Measurements from ENCODE around the gene SEMA7A. TPM values are rescaled to one million over a fixed set of nuclear protein-coding genes. Genes with fewer than 3 reads are reported as not detected.
A peak's percentile ranks its signal among the peaks of the same experiment; 100 is the strongest.

SEMA7A gene
- total and polyA plus RNA-seq, 2 of the 4 experiments (the other 2 are of a cell fraction) = 30.5 to 87.3 TPM

DNA sequence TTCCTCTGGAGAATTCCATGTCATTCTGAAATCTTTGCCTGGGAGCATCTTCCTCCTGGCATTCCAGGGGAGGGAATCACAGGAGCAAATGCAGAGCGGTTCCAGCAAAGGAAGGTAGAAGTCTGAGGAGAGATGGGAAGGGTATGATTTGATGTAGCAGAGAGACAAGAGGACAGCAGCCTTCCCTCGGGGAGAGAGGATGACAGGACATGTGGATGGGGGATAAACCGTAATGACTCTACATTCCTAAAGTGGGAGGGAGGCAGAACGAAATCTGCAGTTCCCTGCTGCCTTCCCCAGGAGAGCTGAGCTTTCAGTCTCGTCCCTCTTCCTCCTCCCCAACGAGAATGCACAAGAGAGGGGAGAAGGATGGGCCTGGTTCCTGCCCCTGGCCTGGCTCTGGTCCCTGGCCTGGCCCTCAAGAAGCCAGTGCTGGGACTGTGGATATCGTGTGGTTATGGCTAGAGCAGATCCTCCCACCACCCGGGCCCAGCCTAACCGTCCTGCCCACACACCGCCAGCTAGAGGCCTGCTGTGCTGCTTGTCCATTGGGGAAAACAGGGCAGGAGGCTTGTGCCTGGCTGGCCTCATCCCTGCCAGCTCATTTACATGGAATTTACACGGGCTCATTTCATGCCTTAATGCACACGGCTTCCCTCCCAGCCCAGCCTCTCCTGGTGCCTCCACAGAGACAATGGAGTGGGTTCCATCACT is 26.6 kb downstream of the SEMA7A start:
- POLR2A ChIA-PET (ENCODE audit: unreplicated experiment) = no interaction called here
- DNase-seq = peak; percentile 93
- H3K79me1 ChIP-seq (ENCODE audit: low read depth in 1 of 2, low read length in 2 of 2) = peaks cover 0 to 32% of the 10 kb centered on the region in 2 experiments; a peak in 2 of 4 replicates
- TF ChIP-seq NFE2L2 (IDR thresholded peaks at IDR 0.05; ENCODE audit: low read depth, low read length) (no peak), MAZ (IDR thresholded peaks at IDR 0.05; ENCODE audit: borderline replicate concordance, low read depth, low read length) (peak; percentile 57), FOS (IDR thresholded peaks at IDR 0.05; ENCODE audit: low read depth, low read length) (no peak), CEBPB (IDR thresholded peaks at IDR 0.05; ENCODE audit: low read depth, low read length) (no peak), MAFK (IDR thresholded peaks at IDR 0.05; ENCODE audit: low read depth, low read length) (no peak), RCOR1 (IDR thresholded peaks at IDR 0.05; ENCODE audit: insufficient replicate concordance, low read length) (no peak), POLR2A (IDR thresholded peaks at IDR 0.05; ENCODE audit: low read depth, low read length) (peak; percentile 73), MXI1 (IDR thresholded peaks at IDR 0.05; ENCODE audit: borderline replicate concordance, low read depth, low read length) (peak; percentile 58; the same call in 1 of the 2 replicates), SMC3 (IDR thresholded peaks at IDR 0.05; ENCODE audit: low read depth, low read length) (no peak), RAD21 (IDR thresholded peaks at IDR 0.05; ENCODE audit: low read length) (peak; percentile 14; the same call in 1 of the 2 replicates), CHD1 (IDR thresholded peaks at IDR 0.05; ENCODE audit: low read depth, low read length) (no peak)
- TF ChIP-seq, protein P1, sequence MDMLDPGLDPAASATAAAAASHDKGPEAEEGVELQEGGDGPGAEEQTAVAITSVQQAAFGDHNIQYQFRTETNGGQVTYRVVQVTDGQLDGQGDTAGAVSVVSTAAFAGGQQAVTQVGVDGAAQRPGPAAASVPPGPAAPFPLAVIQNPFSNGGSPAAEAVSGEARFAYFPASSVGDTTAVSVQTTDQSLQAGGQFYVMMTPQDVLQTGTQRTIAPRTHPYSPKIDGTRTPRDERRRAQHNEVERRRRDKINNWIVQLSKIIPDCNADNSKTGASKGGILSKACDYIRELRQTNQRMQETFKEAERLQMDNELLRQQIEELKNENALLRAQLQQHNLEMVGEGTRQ (IDR thresholded peaks at IDR 0.05; ENCODE audit: low read depth, low read length) = no peak
- TF ChIP-seq, protein P2, sequence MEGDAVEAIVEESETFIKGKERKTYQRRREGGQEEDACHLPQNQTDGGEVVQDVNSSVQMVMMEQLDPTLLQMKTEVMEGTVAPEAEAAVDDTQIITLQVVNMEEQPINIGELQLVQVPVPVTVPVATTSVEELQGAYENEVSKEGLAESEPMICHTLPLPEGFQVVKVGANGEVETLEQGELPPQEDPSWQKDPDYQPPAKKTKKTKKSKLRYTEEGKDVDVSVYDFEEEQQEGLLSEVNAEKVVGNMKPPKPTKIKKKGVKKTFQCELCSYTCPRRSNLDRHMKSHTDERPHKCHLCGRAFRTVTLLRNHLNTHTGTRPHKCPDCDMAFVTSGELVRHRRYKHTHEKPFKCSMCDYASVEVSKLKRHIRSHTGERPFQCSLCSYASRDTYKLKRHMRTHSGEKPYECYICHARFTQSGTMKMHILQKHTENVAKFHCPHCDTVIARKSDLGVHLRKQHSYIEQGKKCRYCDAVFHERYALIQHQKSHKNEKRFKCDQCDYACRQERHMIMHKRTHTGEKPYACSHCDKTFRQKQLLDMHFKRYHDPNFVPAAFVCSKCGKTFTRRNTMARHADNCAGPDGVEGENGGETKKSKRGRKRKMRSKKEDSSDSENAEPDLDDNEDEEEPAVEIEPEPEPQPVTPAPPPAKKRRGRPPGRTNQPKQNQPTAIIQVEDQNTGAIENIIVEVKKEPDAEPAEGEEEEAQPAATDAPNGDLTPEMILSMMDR (conservative IDR thresholded peaks at IDR 0.05; ENCODE audit: low read depth, low read length) = peak; percentile 5; the same call in 1 of the 2 replicates
- TF ChIP-seq, protein P3, sequence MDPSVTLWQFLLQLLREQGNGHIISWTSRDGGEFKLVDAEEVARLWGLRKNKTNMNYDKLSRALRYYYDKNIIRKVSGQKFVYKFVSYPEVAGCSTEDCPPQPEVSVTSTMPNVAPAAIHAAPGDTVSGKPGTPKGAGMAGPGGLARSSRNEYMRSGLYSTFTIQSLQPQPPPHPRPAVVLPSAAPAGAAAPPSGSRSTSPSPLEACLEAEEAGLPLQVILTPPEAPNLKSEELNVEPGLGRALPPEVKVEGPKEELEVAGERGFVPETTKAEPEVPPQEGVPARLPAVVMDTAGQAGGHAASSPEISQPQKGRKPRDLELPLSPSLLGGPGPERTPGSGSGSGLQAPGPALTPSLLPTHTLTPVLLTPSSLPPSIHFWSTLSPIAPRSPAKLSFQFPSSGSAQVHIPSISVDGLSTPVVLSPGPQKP (IDR thresholded peaks at IDR 0.05; ENCODE audit: borderline replicate concordance, low read depth, low read length) = no peak

More for the DNA sequence above, 26.6 kb downstream of the SEMA7A start:
- no peaks in the 10 kb centered on the region for H3K9me3 ChIP-seq (ENCODE audit: control insufficient read depth, insufficient read depth, low read length)
- H4K91ac ChIP-seq (ENCODE audit: insufficient read depth, low read depth, low read length) = peak overlapping the region; percentile 99
- peaks cover 3% of the 10 kb centered on the region; the same call in 1 of the 2 replicates for H3K36me3 ChIP-seq (ENCODE audit: control insufficient read depth, insufficient read depth, low read length)
- peak overlapping the region; percentile 98 for H2AK9ac ChIP-seq (replicated peaks; ENCODE audit: low read depth, low read length, poor library complexity)
- peak overlapping the region; percentile 96 for H2BK5ac ChIP-seq (ENCODE audit: low read depth, low read length, poor library complexity, severe bottlenecking)
- H4K20me1 ChIP-seq (ENCODE audit: insufficient read depth, low read length) = no peaks in the 10 kb centered on the region
- no CpG with 5 or more reads among the region's 12 CpGs for WGBS, 2 experiments (ENCODE audit: extremely low coverage in 2 of 2, insufficient read length in 1 of 2)
- H4K5ac ChIP-seq (ENCODE audit: low read depth, low read length) = peak overlapping the region; percentile 80
- H3K23ac ChIP-seq (ENCODE audit: low read depth, low read length) = peak overlapping the region; percentile 98
- peaks cover 22% of the 10 kb centered on the region for H3K4me1 ChIP-seq (ENCODE audit: control insufficient read depth, insufficient read depth, low read length)
- H3K27me3 ChIP-seq (ENCODE audit: control insufficient read depth, insufficient read depth, low read length) = no peaks in the 10 kb centered on the region
- peak overlapping the region; percentile 88 for H3K27ac ChIP-seq (ENCODE audit: insufficient read depth, low read length)
- H2BK120ac ChIP-seq (ENCODE audit: low read depth, low read length) = peak overlapping the region; percentile 99
- dilution Hi-C loops (cut with HindIII; ENCODE audit: low sequenced_read_pairs, unreplicated experiment) = no loop called here
- peak overlapping the region; percentile 76 for H3K56ac ChIP-seq (ENCODE audit: extremely low read depth, insufficient read depth, low read length)
- peak overlapping the region; percentile 90; the same call in 2 of the 3 replicates for H2BK15ac ChIP-seq (ENCODE audit: low read depth, low read length)
- peak overlapping the region; percentile 90 to 98 for H4K8ac ChIP-seq (ENCODE audit: low read depth in 2 of 2, low read length in 2 of 2)
- H3K4me3 ChIP-seq (ENCODE audit: insufficient read depth, low read depth, low read length) = no peak overlapping the region
- peak overlapping the region; percentile 54 for H3K4me2 ChIP-seq (ENCODE audit: low read depth, low read length)
- peak overlapping the region; percentile 98 for H3K4ac ChIP-seq (ENCODE audit: low read depth, low read length)
- in situ Hi-C loops (cut with MboI; ENCODE audit: low sequenced_read_pairs) = no loop called here
- peak overlapping the region; percentile 92 for H2AK5ac ChIP-seq (ENCODE audit: low read depth, low read length)
- peak overlapping the region; percentile 94 for H2AFZ ChIP-seq (replicated peaks; ENCODE audit: low read length, poor library complexity)
- peaks cover 40% of the 10 kb centered on the region for H3K9me1 ChIP-seq (ENCODE audit: insufficient read depth, low read length)
- intact Hi-C loops (cut with micrococcal nuclease) = loop anchor here (2.0 kb wide), 2 partner anchors 16 to 28 kb away; no protein-coding TSS in a partner anchor
- BruUV-seq (replicated peaks) = no TSS peak
- H3K14ac ChIP-seq (replicated peaks; ENCODE audit: low read depth, low read length) = peak overlapping the region; percentile 99
- CTCF ChIA-PET = no interaction called here
- H3K9ac ChIP-seq (ENCODE audit: low read depth, low read length) = peak overlapping the region; percentile 68
- peak overlapping the region; percentile 86 for H3K18ac ChIP-seq (ENCODE audit: low read depth, low read length)
- H2BK20ac ChIP-seq (ENCODE audit: low read depth, low read length) = peak overlapping the region; percentile 94
- ATAC-seq (ENCODE audit: low read depth) = peak; percentile 98
